RPMI7951 (cell line): ENCODE data around the gene KCTD1. TPM values are rescaled to one million over a fixed set of nuclear protein-coding genes. Genes with fewer than 3 reads are reported as not detected.

Experiments used
- DNase-seq: peaks from one replicate; pipeline ENCODE4 v3.0.0-alpha.2; 2012; ENCODE audit warnings: low read depth
- total RNA-seq: library from RNA; depleted of rRNA; stranded (reverse); fragments of >200 nt; shearing (Covaris generic); gene quantifications from 2 replicates; pipeline ENCODE4 v1.2.3, GENCODE V29; 2014

KCTD1 gene
- total RNA-seq, 1 experiment from 2014 or later, result 19.2 TPM

GRCh38 chr18:26429535-26430226 is 118.7 kb downstream of the KCTD1 start:
- DNase-seq, result peak; percentile 74

DNA sequence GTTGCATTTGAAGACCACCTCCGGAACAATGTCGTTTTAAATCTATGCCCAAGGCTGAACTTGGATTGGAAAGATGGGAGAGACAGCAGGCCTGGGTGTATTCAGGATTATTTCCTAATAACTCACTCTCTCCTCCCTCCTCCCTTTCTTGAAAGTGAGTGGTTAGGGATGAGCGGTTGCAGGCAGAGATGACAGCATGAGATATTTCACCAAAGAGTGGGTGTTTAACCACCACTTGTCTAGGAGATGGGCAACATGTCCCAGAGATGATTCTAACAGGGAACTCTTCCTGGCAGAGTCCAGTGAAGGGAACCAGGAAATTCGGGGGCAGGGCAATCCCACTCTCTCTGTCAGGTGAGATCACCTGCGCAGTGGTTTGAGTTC is 123.2 kb downstream of the KCTD1 start:
- DNase-seq, result no peak

DNA sequence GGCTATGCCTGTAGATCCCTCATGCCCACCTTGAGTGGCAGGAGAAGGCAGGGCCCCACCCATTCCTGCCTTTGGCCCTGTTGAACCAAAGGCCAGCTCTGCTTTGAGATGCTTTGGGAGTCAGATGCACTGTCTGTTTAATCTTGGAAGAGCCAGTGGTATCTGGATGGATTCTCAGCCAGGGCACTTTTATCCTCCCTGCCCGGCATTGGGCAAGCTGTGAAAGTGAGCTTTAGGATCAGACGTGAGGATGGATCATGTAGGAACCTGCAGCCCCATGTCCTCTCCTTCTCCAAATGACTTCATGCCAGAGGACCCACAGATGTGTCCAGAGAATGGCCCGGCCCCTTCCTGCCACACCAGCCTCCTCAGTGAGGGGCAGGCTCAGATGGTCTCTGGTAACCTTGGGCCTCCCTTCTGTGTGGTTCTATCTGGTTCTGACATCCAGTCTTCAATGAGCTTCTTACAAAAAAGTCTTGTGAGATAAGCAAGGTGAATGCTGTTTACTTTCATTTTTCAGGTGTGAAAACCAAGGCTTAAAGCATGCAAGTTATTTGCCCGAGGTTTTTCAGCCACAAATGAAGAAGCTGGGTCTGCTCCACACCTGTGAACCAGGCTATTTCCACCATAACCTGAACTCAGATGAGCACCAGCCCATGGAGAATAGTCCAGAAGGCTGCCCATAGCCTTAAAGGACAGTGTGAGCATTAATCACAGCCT is 123.8 kb downstream of the KCTD1 start:
- DNase-seq, result no peak

GRCh38 chr18:26422472-26423162 is 125.7 kb downstream of the KCTD1 start:
- DNase-seq, result no peak

- DNase-seq, result no peak
Measured at GRCh38 chr18:26421931-26422330, 126.4 kb downstream of the KCTD1 start.

GRCh38 chr18:26421503-26421902 is 126.8 kb downstream of the KCTD1 start:
- DNase-seq, result no peak

DNA sequence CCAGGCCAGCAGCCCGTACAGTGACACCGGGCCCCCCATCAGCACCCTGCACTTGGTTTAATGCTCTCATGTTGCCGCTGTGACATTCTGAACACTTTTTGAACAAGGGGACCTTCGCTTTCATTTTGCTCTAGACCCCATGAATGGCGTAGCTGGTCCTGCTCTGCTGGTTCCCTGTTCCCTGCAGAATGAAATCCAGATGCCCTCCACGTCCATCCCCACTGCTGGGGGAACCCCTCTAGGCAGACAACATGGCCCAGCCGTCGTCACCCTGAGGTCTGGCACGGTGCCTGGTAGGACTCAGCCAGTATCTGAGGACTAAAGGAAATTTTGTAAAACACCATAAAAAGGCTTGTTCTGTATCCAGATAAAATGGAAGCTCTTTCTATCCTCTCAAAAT is 128.6 kb downstream of the KCTD1 start:
- DNase-seq, result peak; percentile 59

DNA sequence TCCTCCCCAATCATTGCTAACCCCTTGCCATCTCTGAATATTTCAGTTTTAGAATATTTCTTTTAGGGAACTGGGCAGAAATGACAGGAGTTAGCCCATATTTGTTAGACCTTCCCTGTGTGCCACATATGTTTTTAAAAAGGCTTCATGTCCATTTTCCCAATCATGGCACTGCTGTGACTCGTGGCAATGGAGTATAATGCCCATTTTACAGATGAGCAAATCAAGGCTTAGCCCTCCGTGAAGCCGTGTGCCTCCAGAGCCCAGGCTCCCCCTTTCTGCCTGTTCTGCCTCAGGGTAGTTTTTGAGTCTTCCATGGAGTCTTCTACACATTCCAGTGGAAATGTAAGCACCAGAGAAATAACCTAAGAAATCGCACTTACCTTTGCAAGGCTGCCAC is 130.1 kb downstream of the KCTD1 start:
- no peak for DNase-seq

DNA sequence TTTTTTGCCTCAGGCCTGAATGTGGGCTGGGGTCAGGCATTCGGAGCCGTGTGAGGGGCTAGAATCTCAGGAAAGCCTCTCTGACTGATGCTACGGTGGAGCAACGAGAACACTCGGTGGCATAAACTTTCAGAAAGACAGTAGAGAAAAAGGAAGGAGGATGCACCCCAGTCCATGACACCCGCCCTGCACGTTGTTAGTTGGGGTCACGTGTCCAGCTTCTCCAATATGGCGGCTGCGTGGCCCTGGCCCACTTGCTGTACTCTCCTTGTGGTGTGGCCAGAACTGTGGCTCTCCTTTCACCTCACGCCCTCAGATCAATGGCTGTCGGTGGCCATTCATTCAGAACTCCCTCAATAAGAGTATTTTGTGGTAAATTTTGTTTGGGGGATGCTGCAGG is 131.2 kb downstream of the KCTD1 start:
- no peak for DNase-seq

DNA sequence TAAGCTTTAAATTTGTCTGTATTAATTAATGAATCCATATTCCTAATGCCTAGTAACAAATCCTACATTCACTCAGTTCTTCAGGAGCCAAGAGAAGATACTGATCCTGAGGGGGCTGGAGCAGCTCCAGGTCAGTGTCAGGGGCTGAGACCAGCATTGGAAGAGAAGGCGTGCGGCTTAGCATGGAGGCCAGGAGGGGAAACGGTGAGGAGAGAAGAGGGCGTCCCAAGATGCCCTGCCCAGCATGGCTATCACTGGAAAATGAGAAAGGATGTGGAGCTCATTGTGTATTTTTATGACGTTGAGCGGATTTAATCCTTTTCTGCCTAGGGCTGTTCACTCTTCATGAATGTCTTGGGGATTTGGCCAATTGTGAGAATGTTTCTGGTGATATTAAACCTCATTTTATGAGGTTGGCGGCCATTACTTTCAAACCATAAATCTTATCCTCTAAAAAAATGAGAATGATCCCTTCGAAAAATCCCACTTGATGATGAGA is 131.7 kb downstream of the KCTD1 start:
- no peak for DNase-seq

GRCh38 chr18:26415631-26416030 is 132.7 kb downstream of the KCTD1 start:
- DNase-seq, result no peak

DNA sequence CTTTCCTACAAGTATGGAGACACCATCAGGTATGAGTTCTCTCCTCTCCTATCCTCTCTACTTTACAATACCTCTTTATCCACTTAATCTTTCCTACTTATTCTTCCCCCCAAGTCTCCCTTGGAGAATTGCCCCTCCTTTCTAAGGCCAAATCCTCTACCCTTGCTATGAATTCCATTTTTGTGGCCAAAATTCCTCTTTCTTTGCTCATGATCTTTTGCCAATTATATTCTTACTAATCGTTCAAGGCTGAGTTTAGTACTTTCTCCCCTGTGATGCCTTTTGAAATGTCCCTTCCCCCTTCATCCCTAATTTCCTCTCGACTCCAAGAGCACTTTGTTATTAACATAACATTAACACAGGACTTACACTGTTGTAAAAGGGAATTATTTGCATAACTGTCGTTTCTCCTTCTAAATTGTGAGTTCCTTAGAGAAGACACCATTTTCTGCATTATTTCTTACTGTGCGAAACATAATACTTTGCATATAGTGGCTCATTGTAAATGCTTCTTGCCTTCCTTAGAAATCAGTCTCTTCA is 133.4 kb downstream of the KCTD1 start:
- no peak for DNase-seq

- no peak for DNase-seq
Measured at GRCh38 chr18:26409091-26409490, 139.3 kb downstream of the KCTD1 start.

GRCh38 chr18:26407736-26408601 is 140.4 kb downstream of the KCTD1 start:
- peak; percentile 35 for DNase-seq

- no peak for DNase-seq
Measured at GRCh38 chr18:26406854-26407517, 141.4 kb downstream of the KCTD1 start.

GRCh38 chr18:26406324-26406723 is 142.0 kb downstream of the KCTD1 start:
- DNase-seq, result no peak

DNA sequence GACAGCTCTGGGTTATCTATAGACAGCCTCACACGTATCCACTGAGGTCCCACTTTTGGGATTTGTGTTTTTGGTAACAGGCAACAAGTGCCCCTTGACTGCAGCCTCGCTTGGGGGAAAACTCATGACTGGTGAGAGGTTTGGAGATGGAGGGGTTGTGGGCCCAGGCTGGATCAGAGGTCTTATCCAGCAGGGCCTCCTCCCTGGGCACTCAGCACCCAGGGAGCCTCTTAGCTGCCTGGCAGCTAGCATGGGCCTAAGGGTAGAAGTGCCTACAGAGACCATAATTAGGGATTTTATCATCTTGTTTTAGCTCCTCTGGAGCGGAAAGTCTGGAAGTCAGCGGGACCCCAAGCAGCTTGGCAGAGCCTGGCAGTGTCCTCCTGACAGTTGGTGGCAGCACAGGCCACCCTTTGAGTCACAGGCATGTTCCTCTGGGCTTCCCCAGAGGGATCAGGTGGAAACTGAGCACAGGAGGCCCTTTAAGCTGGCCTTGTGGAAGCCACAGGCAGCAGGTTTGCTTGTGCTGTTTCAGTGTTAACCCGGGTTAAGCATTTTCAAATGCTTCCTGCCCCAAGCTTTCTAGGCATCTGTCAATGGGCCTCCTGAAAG is 143.1 kb downstream of the KCTD1 start:
- peak; percentile 22 for DNase-seq
